HepG2 (cell line): Measurements from ENCODE around the gene ERP27.

Experiments used
- AFF4 ChIP-seq: sonication (generic); formaldehyde crosslinking; IDR thresholded peaks from 2 replicates; pipeline ENCODE4 v1.4.0; 2020; ENCODE audit warnings: missing genetic modification reagents
- FOXP1 ChIP-seq, 2 experiments: fragments of 450-650 bp in 1 of 2; IDR thresholded peaks; 2 replicates each; pipeline ENCODE4 v1.6.1; 2017 to 2018; ENCODE audit warnings: antibody characterized with exemption in 1 of 2
- MAX ChIP-seq: IDR thresholded peaks from 2 replicates; pipeline ENCODE4 v1.6.1; 2012; ENCODE audit warnings: inconsistent platforms
- POLR2G ChIP-seq: fragments of 200-400 bp; formaldehyde crosslinking; IDR thresholded peaks from 2 replicates; pipeline ENCODE4 v1.6.1; 2018; ENCODE audit warnings: mild to moderate bottlenecking, low read depth, low read length, moderate library complexity
- ZNF10 ChIP-seq: sonication (generic); formaldehyde crosslinking; IDR thresholded peaks from 2 replicates; pipeline ENCODE4 v1.4.0; 2020; ENCODE audit warnings: mild to moderate bottlenecking, low read depth, missing genetic modification reagents, borderline replicate concordance
- ZNF639 ChIP-seq: conservative IDR thresholded peaks from 2 replicates; pipeline ENCODE4 v1.6.1; 2018; ENCODE audit warnings: missing genetic modification reagents
- TF ChIP-seq, protein P1 (sequence below): sonication (generic); formaldehyde crosslinking; IDR thresholded peaks from 2 replicates; pipeline ENCODE4 v1.8.0; 2022; ENCODE audit warnings: low read depth, missing genetic modification reagents

- no peak for TF ChIP-seq AFF4 (CRISPR knock-in tag)
- TF ChIP-seq FOXP1 (IDR thresholded peaks at IDR 0.05): no peak
- TF ChIP-seq FOXP1 (CRISPR knock-in tag; IDR thresholded peaks at IDR 0.05): no peak
- no peak for TF ChIP-seq ZNF639 (CRISPR knock-in tag)
- TF ChIP-seq POLR2G: no peak
- TF ChIP-seq, protein P1, sequence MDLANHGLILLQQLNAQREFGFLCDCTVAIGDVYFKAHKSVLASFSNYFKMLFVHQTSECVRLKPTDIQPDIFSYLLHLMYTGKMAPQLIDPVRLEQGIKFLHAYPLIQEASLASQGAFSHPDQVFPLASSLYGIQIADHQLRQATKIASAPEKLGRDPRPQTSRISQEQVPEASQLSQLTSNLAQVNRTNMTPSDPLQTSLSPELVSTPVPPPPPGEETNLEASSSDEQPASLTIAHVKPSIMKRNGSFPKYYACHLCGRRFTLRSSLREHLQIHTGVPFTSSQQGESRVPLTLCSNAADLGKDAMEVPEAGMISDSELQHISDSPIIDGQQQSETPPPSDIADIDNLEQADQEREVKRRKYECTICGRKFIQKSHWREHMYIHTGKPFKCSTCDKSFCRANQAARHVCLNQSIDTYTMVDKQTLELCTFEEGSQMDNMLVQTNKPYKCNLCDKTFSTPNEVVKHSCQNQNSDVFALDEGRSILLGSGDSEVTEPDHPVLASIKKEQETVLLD (CRISPR knock-in tag): no peak
- no peak for TF ChIP-seq MAX
- TF ChIP-seq ZNF10 (CRISPR knock-in tag): no peak
These were observed 15.9 kb upstream of the ERP27 start for GRCh38 chr12:14954269-14954668.
